SK-N-SH (cell line): ENCODE results near the gene STK32C.

ENCODE experiments used
- ELF1 ChIP-seq: IDR thresholded peaks from 2 replicates; pipeline ENCODE4 v1.4.0; 2012
- EP300 ChIP-seq, 2 experiments: IDR thresholded peaks; 2 replicates each; pipeline versions ENCODE4 v1.4.0 to v1.6.1; 2012; ENCODE audit warnings: borderline replicate concordance in 1 of 2, low read depth in 1 of 2, low read length in 1 of 2
- NRF1 ChIP-seq: IDR thresholded peaks from 2 replicates; pipeline ENCODE4 v1.6.1; 2012; ENCODE audit warnings: low read depth, mild to moderate bottlenecking, low read length
- POLR2AphosphoS5 ChIP-seq: IDR thresholded peaks from 2 replicates; pipeline ENCODE4 v1.6.1; 2012; ENCODE audit warnings: low read depth, low read length
- RAD21 ChIP-seq: IDR thresholded peaks from 2 replicates; pipeline ENCODE4 v1.6.1; 2012; ENCODE audit warnings: mild to moderate bottlenecking, low read length
- RFX5 ChIP-seq: IDR thresholded peaks from 2 replicates; pipeline ENCODE4 v1.6.1; 2012; ENCODE audit warnings: mild to moderate bottlenecking, improper control_type of control experiment, low read length
- TF ChIP-seq, protein P1 (sequence below): fragments of 200-600 bp; sonication (generic); IDR thresholded peaks from 2 replicates; pipeline ENCODE4 v1.6.1; 2017; ENCODE audit warnings: antibody characterized with exemption, mild to moderate bottlenecking, moderate library complexity
- TF ChIP-seq, protein P2 (sequence below): fragments of 150-350 bp; IDR thresholded peaks from 2 replicates; pipeline ENCODE4 v1.6.1; 2017; ENCODE audit warnings: antibody characterized with exemption, low read length, low read depth, borderline replicate concordance

DNA sequence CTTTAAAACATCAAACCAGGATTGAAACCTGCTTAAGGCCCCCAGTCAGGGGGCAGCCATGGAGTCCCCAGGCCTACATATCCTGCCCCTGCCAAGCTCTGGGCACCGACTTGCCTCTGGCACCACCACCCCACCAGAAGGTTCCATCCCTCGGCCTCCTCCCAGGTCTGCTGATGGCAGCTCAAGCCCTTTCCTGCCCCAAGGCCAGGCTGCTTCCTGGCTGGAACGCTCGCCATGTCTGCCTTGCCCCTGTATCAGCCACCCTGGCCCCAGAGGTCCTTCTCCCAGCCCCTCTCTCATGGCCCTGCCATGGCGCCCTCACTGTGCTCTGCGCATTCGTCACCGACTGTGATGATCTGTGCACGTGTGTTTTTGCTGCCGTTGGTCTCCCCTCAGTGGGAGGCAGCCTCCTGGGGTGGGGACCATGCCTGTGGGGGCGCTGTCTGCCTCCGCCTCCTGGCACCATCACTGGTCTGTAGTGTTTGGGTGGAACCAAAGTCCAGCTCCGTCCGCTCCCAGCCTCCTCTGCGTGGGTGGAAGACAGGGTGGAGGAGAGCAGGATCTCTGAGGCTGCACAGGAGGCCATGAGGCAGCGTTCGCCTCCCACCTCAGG lies 117.8 kb downstream of the STK32C start:
- TF ChIP-seq RAD21: no peak
- TF ChIP-seq POLR2AphosphoS5: no peak
- TF ChIP-seq, protein P1, sequence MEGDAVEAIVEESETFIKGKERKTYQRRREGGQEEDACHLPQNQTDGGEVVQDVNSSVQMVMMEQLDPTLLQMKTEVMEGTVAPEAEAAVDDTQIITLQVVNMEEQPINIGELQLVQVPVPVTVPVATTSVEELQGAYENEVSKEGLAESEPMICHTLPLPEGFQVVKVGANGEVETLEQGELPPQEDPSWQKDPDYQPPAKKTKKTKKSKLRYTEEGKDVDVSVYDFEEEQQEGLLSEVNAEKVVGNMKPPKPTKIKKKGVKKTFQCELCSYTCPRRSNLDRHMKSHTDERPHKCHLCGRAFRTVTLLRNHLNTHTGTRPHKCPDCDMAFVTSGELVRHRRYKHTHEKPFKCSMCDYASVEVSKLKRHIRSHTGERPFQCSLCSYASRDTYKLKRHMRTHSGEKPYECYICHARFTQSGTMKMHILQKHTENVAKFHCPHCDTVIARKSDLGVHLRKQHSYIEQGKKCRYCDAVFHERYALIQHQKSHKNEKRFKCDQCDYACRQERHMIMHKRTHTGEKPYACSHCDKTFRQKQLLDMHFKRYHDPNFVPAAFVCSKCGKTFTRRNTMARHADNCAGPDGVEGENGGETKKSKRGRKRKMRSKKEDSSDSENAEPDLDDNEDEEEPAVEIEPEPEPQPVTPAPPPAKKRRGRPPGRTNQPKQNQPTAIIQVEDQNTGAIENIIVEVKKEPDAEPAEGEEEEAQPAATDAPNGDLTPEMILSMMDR: no peak
- TF ChIP-seq NRF1: no peak
- no peak for TF ChIP-seq ELF1
- TF ChIP-seq EP300 (IDR thresholded peaks at IDR 0.05; ENCODE audit: borderline replicate concordance in 1 of 2, low read depth in 1 of 2, low read length in 1 of 2): no peak
- no peak for TF ChIP-seq RFX5
- TF ChIP-seq, protein P2, sequence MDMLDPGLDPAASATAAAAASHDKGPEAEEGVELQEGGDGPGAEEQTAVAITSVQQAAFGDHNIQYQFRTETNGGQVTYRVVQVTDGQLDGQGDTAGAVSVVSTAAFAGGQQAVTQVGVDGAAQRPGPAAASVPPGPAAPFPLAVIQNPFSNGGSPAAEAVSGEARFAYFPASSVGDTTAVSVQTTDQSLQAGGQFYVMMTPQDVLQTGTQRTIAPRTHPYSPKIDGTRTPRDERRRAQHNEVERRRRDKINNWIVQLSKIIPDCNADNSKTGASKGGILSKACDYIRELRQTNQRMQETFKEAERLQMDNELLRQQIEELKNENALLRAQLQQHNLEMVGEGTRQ: no peak
